GM23248 (cell line): ENCODE results near the gene GDF11.

ENCODE experiments used
- EZH2 ChIP-seq: fragments of 200-600 bp; sonication (generic); IDR thresholded peaks from 2 replicates; pipeline ENCODE4 v1.6.1; 2018; ENCODE audit warnings: antibody characterized with exemption, mild to moderate bottlenecking; ENCODE audit not compliant: insufficient read depth, poor library complexity, severe bottlenecking
- EZH2phosphoT487 ChIP-seq: fragments of 200-600 bp; sonication (generic); IDR thresholded peaks from 2 replicates; pipeline ENCODE4 v1.6.1; 2018; ENCODE audit warnings: antibody characterized with exemption, moderate library complexity, mild to moderate bottlenecking, low read depth; ENCODE audit not compliant: insufficient read depth

DNA sequence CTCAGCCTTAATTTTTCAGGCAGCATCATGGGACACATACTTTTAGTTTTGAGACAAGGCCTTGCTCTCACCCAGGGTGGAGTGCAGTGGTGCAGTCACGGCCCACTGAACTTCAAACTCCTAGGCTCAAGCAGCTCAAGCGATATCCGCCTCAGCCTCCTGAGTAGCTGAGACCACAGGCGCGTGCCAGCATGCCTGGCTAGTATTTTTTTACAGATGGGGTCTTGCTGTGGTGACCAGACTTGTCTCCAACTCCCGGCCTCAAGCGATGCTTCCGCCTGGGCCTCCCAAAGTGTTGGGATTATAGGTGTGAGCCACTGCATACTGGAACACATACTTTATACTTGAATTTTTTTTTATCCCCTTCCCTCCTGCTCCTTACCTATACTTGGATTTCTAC, 20.0 kb upstream of the GDF11 start:
- TF ChIP-seq EZH2phosphoT487 (no peak), EZH2 (no peak)
